ENCODE results near the gene GPR84. TPM values are rescaled to one million over a fixed set of nuclear protein-coding genes. Genes with fewer than 3 reads are reported as not detected.

GPR84 gene
- total and polyA plus RNA-seq, 12 donors, result 0.15 to 2.9 (median 0.32) TPM; not detected in 7

DNA sequence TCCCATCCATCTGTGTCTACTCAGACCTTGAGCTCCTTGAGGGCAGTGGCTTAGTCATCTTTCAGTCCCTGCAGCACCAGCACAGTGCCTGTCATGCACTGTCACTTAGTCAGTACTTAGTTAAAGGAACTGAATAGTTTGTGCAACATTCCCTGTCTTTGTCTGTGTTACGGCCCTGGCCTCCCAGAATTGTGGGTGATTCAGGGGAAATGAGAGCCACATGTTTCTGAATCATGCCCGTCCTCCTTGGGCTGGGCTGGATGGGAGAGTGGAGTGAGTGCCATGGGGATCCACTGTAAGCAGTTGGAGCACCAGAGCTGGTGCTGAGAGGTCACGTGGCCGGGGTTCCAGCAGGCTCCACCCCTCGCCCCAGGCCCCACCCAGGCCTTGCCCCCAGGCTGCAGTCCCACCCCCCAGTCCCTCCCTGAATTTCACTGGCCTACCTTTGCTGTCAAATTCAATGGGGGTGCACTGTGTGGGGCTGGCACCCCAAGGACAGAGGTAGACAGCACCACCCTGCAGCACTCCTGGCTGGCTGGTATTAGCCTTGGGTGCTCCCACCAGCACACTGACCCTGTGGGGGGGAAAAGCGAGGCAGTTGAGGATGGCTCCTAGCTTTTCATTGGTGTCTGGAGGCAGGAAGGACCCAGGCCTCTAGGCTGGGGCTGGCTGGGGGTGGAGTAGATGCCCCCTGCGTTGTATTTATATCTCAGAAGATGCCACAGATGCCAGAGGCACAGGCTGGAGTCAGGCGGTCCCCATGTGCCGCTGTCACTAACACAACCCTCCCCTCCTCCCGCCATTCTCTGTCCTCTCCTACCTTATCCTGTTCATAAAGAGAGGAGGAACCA, 47.3 kb upstream of the GPR84 start:
- Histone ChIP-seq H3K4me1 (peaks cover 37 to 98% (median 84%) of the 10 kb centered on the region in 9 donors), H3K27ac (peak overlapping the region; percentile 57 to 98 (median 84)), H3K9me3 (no peaks in the 10 kb centered on the region), H3K36me3 (peaks cover 0 to 61% (median 18%) of the 10 kb centered on the region in 9 donors), H3K27me3 (no peaks in the 10 kb centered on the region), H3K4me3 (peak overlapping the region in 1 of 10 donors; percentile 2)
- WGBS, 2 donors, result 54 to 57% methylated on average over 10 of the region's 10 CpGs
- intact Hi-C loops (cut with DNase I), result no loop called here
- TF ChIP-seq, protein P1, sequence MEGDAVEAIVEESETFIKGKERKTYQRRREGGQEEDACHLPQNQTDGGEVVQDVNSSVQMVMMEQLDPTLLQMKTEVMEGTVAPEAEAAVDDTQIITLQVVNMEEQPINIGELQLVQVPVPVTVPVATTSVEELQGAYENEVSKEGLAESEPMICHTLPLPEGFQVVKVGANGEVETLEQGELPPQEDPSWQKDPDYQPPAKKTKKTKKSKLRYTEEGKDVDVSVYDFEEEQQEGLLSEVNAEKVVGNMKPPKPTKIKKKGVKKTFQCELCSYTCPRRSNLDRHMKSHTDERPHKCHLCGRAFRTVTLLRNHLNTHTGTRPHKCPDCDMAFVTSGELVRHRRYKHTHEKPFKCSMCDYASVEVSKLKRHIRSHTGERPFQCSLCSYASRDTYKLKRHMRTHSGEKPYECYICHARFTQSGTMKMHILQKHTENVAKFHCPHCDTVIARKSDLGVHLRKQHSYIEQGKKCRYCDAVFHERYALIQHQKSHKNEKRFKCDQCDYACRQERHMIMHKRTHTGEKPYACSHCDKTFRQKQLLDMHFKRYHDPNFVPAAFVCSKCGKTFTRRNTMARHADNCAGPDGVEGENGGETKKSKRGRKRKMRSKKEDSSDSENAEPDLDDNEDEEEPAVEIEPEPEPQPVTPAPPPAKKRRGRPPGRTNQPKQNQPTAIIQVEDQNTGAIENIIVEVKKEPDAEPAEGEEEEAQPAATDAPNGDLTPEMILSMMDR (IDR thresholded peaks at IDR 0.05), result no peak
- DNase-seq, result peak in 1 of 2 donors; percentile 61
- ATAC-seq, result peak; percentile 49 to 74 (median 64)

DNA sequence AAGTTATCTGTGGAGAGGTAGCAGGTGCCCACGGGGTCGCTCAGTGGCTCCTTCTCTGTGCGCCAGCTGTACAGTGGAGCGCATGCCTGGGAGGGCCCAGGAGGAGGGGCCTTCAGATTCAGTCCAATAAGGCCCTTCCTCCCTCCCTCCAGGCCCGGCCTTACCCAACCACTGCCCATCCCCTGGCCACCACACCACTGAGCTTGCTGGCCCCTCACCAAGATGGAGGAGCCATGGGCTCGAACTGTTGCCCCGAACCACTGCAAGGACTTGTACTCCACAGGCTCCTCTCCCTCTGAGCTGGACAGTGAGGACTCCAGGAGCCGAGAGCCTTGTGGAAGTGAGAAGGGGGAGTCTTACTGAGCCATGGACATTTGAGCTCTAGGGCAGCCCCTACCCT, 45.0 kb upstream of the GPR84 start:
- peaks cover 31 to 82% (median 61%) of the 10 kb centered on the region in 9 donors for H3K4me1 ChIP-seq
- peaks cover 0 to 80% (median 39%) of the 10 kb centered on the region in 9 donors for H3K36me3 ChIP-seq
- DNase-seq, result no peak
- no peaks in the 10 kb centered on the region for H3K9me3 ChIP-seq
- H3K27me3 ChIP-seq, result no peaks in the 10 kb centered on the region
- H3K27ac ChIP-seq, result peak overlapping the region in 1 of 10 donors; percentile 58
- TF ChIP-seq, protein P1 (IDR thresholded peaks at IDR 0.05), result no peak
- intact Hi-C loops (cut with DNase I), result no loop called here
- ATAC-seq, result no peak
- 91 to 92% methylated on average over 8 of the region's 8 CpGs for WGBS, 2 donors
- no peak overlapping the region for H3K4me3 ChIP-seq

DNA sequence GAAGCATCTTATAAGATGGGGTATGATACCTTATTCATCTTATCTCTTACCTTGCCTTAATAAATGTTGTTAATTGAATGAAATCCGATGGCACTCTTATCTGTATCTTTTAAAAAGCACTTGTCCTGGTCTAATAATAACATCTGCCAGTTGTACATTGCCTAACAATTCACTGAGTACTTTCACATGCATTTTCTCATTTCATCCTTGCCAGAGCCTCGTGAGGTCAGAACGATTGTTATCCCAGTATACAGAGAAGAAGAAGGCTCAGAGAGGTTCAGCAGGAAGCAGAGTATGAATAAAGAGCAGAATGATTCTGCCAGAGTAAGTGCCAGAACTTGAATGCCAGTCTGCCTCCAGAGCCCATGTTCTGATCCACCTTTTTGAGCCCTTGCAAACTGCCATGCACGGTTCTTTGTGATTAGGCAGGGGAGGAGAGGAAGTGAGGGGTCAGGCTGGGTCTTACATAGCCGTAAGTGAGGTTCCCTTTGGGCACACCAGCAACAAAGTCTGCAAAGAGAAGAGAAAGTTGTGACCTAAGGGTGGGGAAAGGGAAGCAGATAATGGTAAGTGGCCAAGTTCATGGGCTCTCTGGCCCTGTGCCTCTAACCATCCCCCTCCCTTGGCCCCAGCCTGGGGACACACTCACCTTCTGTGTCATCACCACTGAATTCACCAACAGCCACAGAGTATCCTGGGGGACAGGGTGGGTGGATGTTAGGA, 43.1 kb upstream of the GPR84 start:
- TF ChIP-seq, protein P1 (IDR thresholded peaks at IDR 0.05), result no peak
- DNase-seq, result no peak
- WGBS, 2 donors, result 31 to 39% methylated on average over 5 of the region's 5 CpGs
- H3K36me3 ChIP-seq, result peaks cover 0 to 98% (median 55%) of the 10 kb centered on the region in 9 donors
- H3K27ac ChIP-seq, result peak overlapping the region in 7 of 10 donors; percentile 1 to 64 (median 44)
- no peak overlapping the region for H3K4me3 ChIP-seq
- intact Hi-C loops (cut with DNase I), result no loop called here
- no peaks in the 10 kb centered on the region for H3K27me3 ChIP-seq
- peak in 3 of 8 donors; percentile 18 to 40 (median 21) for ATAC-seq
- H3K4me1 ChIP-seq, result peaks cover 15 to 63% (median 42%) of the 10 kb centered on the region in 9 donors
- H3K9me3 ChIP-seq, result no peaks in the 10 kb centered on the region

DNA sequence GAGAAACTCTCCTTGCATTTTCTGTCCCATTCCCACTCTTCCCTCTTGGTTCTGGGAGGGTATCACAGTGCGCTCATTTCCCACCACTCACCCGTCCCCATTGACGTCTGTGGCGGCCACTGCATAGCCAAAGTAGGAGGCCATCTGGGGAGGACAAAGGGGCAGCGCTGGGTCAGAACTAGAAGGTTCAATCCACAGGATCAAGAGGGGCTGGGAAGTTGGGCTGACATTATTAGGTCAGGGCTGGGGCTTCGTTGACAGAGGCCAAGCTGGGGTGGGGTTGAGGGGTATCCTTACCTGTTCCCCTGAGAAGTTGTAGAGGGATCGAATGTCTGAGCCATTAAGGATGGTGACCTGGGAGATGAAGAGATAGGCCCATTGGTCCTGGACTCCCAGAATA, 41.3 kb upstream of the GPR84 start:
- Histone ChIP-seq H3K4me1 (peaks cover under 1 to 45% (median 25%) of the 10 kb centered on the region in 9 donors), H3K27me3 (no peaks in the 10 kb centered on the region), H3K9me3 (no peaks in the 10 kb centered on the region), H3K27ac (no peak overlapping the region), H3K4me3 (no peak overlapping the region), H3K36me3 (peaks cover 0 to 100% (median 71%) of the 10 kb centered on the region in 9 donors)
- 93 to 94% methylated on average over 7 of the region's 7 CpGs for WGBS, 2 donors
- intact Hi-C loops (cut with DNase I), result no loop called here
- DNase-seq, result no peak
- ATAC-seq, result no peak
- TF ChIP-seq, protein P1 (IDR thresholded peaks at IDR 0.05), result no peak
